NK-92 treated with Interleukin-12 subunit alpha and Interleukin-12 subunit beta, amount 100 ng/mL, for 24 hours (cell line): ENCODE data around the gene CUBN.

Experiments
- DNase-seq: peaks from one replicate; lab custom pipeline; 2025; lab: John Stamatoyannopoulos, UW

Gene CUBN

GRCh38 chr10:16987976-16988610 is 141.5 kb downstream of the CUBN start:
- no peak for DNase-seq

- DNase-seq, result no peak
These were observed 142.4 kb downstream of the CUBN start for GRCh38 chr10:16987206-16987621.

- no peak for DNase-seq
These were observed 143.0 kb downstream of the CUBN start for GRCh38 chr10:16986406-16987205.

GRCh38 chr10:16986082-16986405 is 143.6 kb downstream of the CUBN start:
- no peak for DNase-seq

- DNase-seq, result no peak
These were observed 145.4 kb downstream of the CUBN start for GRCh38 chr10:16984242-16984641.

GRCh38 chr10:16976803-16977202 is 152.8 kb downstream of the CUBN start:
- no peak for DNase-seq

GRCh38 chr10:16975188-16975587 is 154.4 kb downstream of the CUBN start:
- DNase-seq, result no peak

- DNase-seq, result no peak
These were observed 161.1 kb downstream of the CUBN start for GRCh38 chr10:16968416-16969041.

- no peak for DNase-seq
These were observed 161.7 kb downstream of the CUBN start for GRCh38 chr10:16967866-16968415.

- DNase-seq, result no peak
These were observed 162.4 kb downstream of the CUBN start for GRCh38 chr10:16966991-16967865.

GRCh38 chr10:16965740-16966447 is 163.7 kb downstream of the CUBN start:
- no peak for DNase-seq

- no peak for DNase-seq
These were observed 164.3 kb downstream of the CUBN start for GRCh38 chr10:16965344-16965616.

GRCh38 chr10:16964576-16965343 is 164.9 kb downstream of the CUBN start:
- no peak for DNase-seq

GRCh38 chr10:16960551-16960950 is 169.1 kb downstream of the CUBN start:
- DNase-seq, result no peak

- no peak for DNase-seq
These were observed 172.6 kb downstream of the CUBN start for GRCh38 chr10:16957038-16957437.

- no peak for DNase-seq
These were observed 175.2 kb downstream of the CUBN start for GRCh38 chr10:16954280-16955030.

GRCh38 chr10:16953270-16953669 is 176.3 kb downstream of the CUBN start:
- no peak for DNase-seq

- no peak for DNase-seq
These were observed 177.0 kb downstream of the CUBN start for GRCh38 chr10:16952610-16953009.

GRCh38 chr10:16952080-16952479 is 177.5 kb downstream of the CUBN start:
- DNase-seq, result no peak
